Activated gamma-delta T cell treated with Interleukin-2 at 50 U/mL for 16 hours (primary cell): ENCODE data around the gene YRDC.

Experiments used
- DNase-seq: peaks from one replicate; pipeline ENCODE4 v3.0.0-alpha.2; 2020

YRDC gene

DNA sequence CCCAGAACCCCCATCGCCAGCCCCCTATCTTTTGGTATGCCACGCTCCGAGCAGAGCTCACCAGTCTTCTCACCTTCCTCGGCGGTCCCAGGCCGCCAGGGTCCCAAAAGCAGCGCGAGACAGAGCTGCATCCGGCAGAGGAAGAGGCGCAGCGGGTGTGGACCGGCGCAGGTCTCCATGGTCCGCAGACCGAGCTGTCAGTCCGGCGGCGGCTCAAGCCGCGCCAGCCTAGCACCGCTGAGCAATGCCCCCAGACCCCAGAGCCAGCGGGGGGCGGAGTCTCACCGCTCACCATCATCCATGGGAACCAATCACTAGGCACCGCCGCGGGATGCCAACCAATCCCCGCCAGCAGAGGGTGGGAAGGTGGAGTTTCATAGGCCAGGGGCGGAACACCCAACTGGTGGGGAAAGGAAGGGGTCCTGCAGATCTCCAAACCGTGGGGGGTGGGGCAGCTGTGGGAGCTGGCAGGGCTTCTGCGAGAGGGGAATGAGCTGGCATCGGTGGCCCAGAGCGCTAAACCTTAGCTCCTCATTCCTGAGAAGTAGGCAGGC is 43.0 kb downstream of the YRDC start, which contains the start of gene EPHA10:
Gene EPHA10, minus strand, starts transcription at position 233 of the 554 bp plus-strand sequence. Its CDS starts 54 bp downstream, at position 179.
- no peak for DNase-seq

- no peak for DNase-seq
Measured at GRCh38 chr1:37764414-37764825, 43.6 kb downstream of the YRDC start.

GRCh38 chr1:37763791-37764413 is 44.1 kb downstream of the YRDC start:
- DNase-seq = no peak

DNA sequence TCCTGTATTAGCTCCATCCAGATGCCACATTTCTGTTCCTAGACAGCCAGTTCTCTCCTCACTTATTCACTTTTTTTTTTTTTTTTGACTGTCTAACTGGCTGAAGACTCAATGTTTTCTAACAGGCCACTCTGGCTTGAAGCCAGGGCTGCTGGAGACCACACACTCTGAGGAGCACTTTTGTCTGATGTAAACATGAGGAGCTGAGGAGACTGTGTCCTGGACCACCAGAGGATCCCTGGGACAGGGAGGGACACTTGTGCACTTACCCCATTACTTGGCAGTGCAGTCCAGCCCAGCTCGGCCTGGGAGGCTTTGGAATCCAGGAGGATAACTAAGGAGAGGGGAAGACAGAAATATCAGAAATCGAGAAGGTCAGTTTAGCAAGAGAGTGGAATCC is 45.5 kb downstream of the YRDC start:
- no peak for DNase-seq

- no peak for DNase-seq
Measured at GRCh38 chr1:37761416-37762095, 46.5 kb downstream of the YRDC start.

- no peak for DNase-seq
Measured at GRCh38 chr1:37759451-37759850, 48.6 kb downstream of the YRDC start.

DNA sequence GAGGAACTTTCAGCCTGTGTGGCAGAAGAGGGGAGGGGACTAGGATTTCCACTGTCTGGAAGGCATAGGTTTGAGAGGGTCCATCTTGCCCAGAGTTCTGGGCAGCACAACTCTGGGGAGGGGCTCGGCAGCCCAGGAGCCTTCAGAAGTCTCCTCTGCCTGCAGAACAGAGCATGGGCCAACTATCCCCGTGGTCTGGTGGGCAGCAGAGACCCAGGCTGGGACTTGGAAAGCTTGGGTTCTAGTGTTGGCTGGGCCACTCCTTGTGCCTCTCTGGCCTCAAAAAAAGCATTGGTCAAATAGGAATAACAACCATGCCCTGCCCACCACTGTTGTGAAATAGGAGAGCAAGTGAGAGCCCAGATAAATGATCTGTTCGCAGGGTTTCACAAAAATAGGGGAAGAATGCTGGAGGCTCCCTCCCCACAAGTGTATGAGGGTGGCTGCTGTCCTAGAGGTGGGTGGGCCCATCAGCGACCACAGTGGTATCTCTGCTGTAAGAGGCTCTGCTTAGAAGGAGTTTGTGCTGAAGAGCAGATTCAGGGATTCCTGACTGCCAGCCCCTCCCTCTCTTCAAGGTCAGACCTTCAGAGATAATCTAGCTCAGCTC is 52.0 kb downstream of the YRDC start:
- DNase-seq = no peak

DNA sequence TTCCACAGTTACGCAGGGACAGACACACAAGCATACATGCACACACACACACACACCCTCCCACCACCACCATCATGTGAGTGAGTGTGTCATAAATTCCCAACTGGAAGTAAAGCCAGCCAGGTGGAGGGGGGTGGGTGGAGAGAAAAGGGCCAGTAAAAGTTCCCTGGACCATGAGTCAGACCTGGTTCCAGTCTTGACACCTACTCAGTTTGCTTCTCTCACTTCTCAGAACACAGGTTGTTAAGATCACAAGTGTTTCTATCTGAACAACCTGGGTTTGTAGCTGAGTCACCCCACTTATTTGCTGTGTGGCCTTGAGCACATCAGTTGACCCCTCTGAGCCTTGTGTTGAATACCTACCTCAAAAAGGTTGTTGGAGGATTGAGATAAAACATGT is 52.7 kb downstream of the YRDC start:
- DNase-seq = no peak

GRCh38 chr1:37753473-37754321 is 54.3 kb downstream of the YRDC start:
- no peak for DNase-seq
